T-helper 1 cell treated with Interleukin-12 subunit alpha and Interleukin-12 subunit beta and Interleukin-4 antibody, amounts not matched to agents 30 ng/mL and 1 ng/mL, for 36 hours (primary cell): Measurements from ENCODE around the gene TUBGCP6. TPM values are rescaled to one million over a fixed set of nuclear protein-coding genes. Genes with fewer than 3 reads are reported as not detected.

Source experiments
- intact Hi-C: fragments of 100-400 bp; cut with micrococcal nuclease; formaldehyde crosslinking; loops from one replicate; pipeline ENCODE4 v1.15.1; 2024
- total RNA-seq: library from RNA; stranded (reverse); gene quantifications from 2 replicates; pipeline ENCODE4 v1.2.3, GENCODE V29; 2022

Gene TUBGCP6
- total RNA-seq, 1 donor from 2014 or later = 68.8 TPM

- intact Hi-C loops = no loop called here
These were observed 36.0 kb upstream of the TUBGCP6 start for GRCh38 chr22:50280708-50281383.

- intact Hi-C loops = no loop called here
These were observed 35.3 kb upstream of the TUBGCP6 start for GRCh38 chr22:50280022-50280707.

- intact Hi-C loops = no loop called here
These were observed 34.3 kb upstream of the TUBGCP6 start for GRCh38 chr22:50278956-50279619.

GRCh38 chr22:50278461-50278860, 33.6 kb upstream of the TUBGCP6 start:
- intact Hi-C loops = no loop called here

- intact Hi-C loops = no loop called here
These were observed 32.9 kb upstream of the TUBGCP6 start for GRCh38 chr22:50277761-50278160.

GRCh38 chr22:50276143-50276542, 31.3 kb upstream of the TUBGCP6 start:
- intact Hi-C loops = no loop called here

GRCh38 chr22:50275181-50276055, 30.6 kb upstream of the TUBGCP6 start:
- intact Hi-C loops = no loop called here

GRCh38 chr22:50274771-50275170, 29.9 kb upstream of the TUBGCP6 start:
- intact Hi-C loops = loop anchor here (5.0 kb wide), 2 partner anchors 33 to 233 kb away; partner anchors contain the start of genes LMF2, NCAPH2 and PLXNB2

- intact Hi-C loops = loop anchor here (5.0 kb wide), 2 partner anchors 33 to 233 kb away; partner anchors contain the start of genes LMF2, NCAPH2 and PLXNB2
These were observed 29.5 kb upstream of the TUBGCP6 start for GRCh38 chr22:50274311-50274710.

GRCh38 chr22:50273781-50274180, 29.0 kb upstream of the TUBGCP6 start:
- intact Hi-C loops = loop anchor here (5.0 kb wide), 2 partner anchors 34 to 234 kb away; partner anchors contain the start of genes LMF2, NCAPH2 and PLXNB2

GRCh38 chr22:50273352-50273751, 28.5 kb upstream of the TUBGCP6 start:
- intact Hi-C loops = loop anchor here (5.0 kb wide), 2 partner anchors 34 to 234 kb away; partner anchors contain the start of genes LMF2, NCAPH2 and PLXNB2

GRCh38 chr22:50272044-50272802, 27.4 kb upstream of the TUBGCP6 start:
- intact Hi-C loops = loop anchor here (5.0 kb wide), 2 partner anchors 35 to 235 kb away; partner anchors contain the start of genes LMF2, NCAPH2 and PLXNB2

- intact Hi-C loops = loop anchor here (1.0 to 5.0 kb wide), 4 partner anchors 36 to 236 kb away; partner anchors contain the start of genes DENND6B, LMF2, NCAPH2 and PLXNB2
These were observed 26.7 kb upstream of the TUBGCP6 start for GRCh38 chr22:50271519-50271970.

- intact Hi-C loops = loop anchor here (1.0 to 5.0 kb wide), 8 partner anchors 20 to 350 kb away; partner anchors contain the start of genes DENND6B, HDAC10, LMF2 and NCAPH2
These were observed 26.0 kb upstream of the TUBGCP6 start for GRCh38 chr22:50270666-50271394.

GRCh38 chr22:50269970-50270665, 25.3 kb upstream of the TUBGCP6 start, which contains the start of gene MAPK11:
Gene MAPK11, minus strand, starts transcription at chr22:50270380. Its CDS starts 88 bp downstream, at chr22:50270292.
- intact Hi-C loops = loop anchor here (1.0 to 5.0 kb wide), 7 partner anchors 19 to 351 kb away; partner anchors contain the start of genes DENND6B, HDAC10, LMF2 and NCAPH2

- intact Hi-C loops = no loop called here
These were observed 24.7 kb upstream of the TUBGCP6 start for GRCh38 chr22:50269573-50269969.

GRCh38 chr22:50268655-50269113, 23.9 kb upstream of the TUBGCP6 start:
- intact Hi-C loops = no loop called here
